Esophagus (tissue), 2 donors: ENCODE results near the gene PDE10A. TPM values are rescaled to one million over a fixed set of nuclear protein-coding genes. Genes with fewer than 3 reads are reported as not detected.

Source experiments
- H3K27ac ChIP-seq, 2 donors: one replicate each; pipeline ENCODE4 v1.5.1; 2013; ENCODE audit warnings: low read depth in 2 of 2, mild to moderate bottlenecking in 2 of 2, inconsistent platforms in 1 of 2, low read length in 1 of 2, moderate library complexity in 1 of 2
- H3K27me3 ChIP-seq, 2 donors: one replicate each; pipeline ENCODE4 v1.6.1; 2013; ENCODE audit warnings: low read length in 2 of 2, control low read depth in 1 of 2, mild to moderate bottlenecking in 1 of 2; ENCODE audit not compliant: insufficient read depth in 2 of 2, control insufficient read depth in 1 of 2
- H3K36me3 ChIP-seq, 2 donors: one replicate each; pipeline ENCODE4 v1.6.1; 2013; ENCODE audit warnings: low read length in 1 of 2; ENCODE audit not compliant: control insufficient read depth in 2 of 2, insufficient read depth in 2 of 2
- H3K4me1 ChIP-seq, 2 donors: one replicate each; pipeline ENCODE4 v1.6.1; 2013; ENCODE audit warnings: low read length in 1 of 2; ENCODE audit not compliant: control insufficient read depth in 2 of 2, insufficient read depth in 2 of 2
- H3K4me3 ChIP-seq, 2 donors: one replicate each; pipeline ENCODE4 v1.5.1; 2013; ENCODE audit warnings: low read length in 2 of 2, mild to moderate bottlenecking in 2 of 2, low read depth in 1 of 2, moderate library complexity in 1 of 2
- H3K9me3 ChIP-seq, 2 donors: one replicate each; pipeline ENCODE4 v1.6.1; 2013; ENCODE audit warnings: mild to moderate bottlenecking in 2 of 2, low read depth in 1 of 2, low read length in 1 of 2, moderate library complexity in 1 of 2; ENCODE audit not compliant: control insufficient read depth in 2 of 2, insufficient read depth in 1 of 2
- WGBS, 2 donors: extraction: QIAGEN DNeasy Blood & Tissue Kit; methylation state at CpG; one replicate each; pipeline ENCODE4 v1.1.7; 2013; 5-methylcytosine and 5-hydroxymethylcytosine counted together
- polyA plus RNA-seq, 2 donors: library from polyadenylated mRNA; stranded (reverse); fragments of 200-250 nt; gene quantifications; one replicate each; pipeline ENCODE4 v1.2.3, GENCODE V29; 2013
- donor health status: healthy with polysubstance abuse.
- donor health status: Bipolar disorder and iron deficiency.

Gene PDE10A
- polyA plus RNA-seq, 2 donors, result 0.21 to 0.28 TPM

DNA sequence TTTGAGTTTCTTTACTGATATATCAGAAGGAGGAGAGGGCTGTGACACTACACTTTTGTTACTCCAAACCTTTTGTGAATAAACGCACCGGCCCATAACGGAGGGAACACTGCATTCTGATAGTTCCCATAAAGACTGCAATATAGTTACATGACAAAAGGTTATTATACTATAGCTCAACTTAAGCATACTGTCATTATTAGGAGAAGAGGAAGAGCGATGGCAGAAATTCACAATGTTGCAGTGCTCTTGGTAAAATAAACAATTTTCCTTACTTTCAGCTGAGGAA is 2.3 kb upstream of the PDE10A start:
- Histone ChIP-seq H3K4me3 (no peak overlapping the region), H3K27me3 (peaks cover 5 to 18% of the 10 kb centered on the region in 2 donors)
- 16 to 20% methylated on average over 4 of the region's 4 CpGs for WGBS, 2 donors

DNA sequence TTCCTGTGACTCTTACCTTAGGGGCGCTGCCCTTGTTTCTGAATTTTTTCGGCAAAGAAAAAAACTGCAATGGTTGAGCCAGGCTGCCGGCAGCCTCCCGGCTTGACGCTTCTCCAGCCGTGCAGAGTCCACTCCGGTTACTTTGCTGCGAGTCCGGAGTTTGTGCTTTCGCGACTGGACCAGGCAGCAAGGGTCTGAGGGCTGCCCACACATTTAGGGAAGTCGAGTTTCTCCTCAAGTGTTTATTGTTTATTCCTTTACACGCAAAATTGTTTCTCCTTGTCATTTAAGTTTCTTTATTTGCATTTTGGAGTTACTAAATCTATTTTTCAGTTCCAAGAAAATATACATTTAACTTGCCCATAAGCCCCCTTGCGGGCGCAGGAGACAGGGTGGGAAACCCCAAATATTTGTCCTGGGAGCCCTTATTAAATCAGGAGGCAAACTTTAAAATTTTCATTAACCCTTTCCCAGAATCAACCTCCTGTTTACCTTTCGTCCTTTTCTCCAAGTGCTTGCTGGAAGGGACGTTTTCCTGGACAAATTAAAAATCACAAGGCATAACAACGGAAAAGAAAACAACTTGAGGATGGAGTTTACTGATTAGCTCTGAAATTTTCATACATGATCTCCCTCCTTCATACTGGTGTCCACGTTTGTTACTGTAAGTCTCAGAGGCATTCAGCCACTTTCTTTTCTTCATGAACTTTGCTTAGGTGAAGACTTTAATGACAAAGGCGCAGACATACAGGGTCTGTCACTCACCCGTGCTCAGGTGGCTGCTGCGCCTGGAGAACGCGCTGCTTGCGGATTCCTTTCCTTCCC is 1.7 kb upstream of the PDE10A start:
- Histone ChIP-seq H3K9me3 (no peaks in the 10 kb centered on the region), H3K27me3 (peaks cover 5 to 22% of the 10 kb centered on the region in 2 donors), H3K4me3 (no peak overlapping the region), H3K27ac (no peak overlapping the region), H3K36me3 (no peaks in the 10 kb centered on the region), H3K4me1 (peaks cover 4 to 20% of the 10 kb centered on the region in 2 donors)
- 12 to 15% methylated on average over 25 of the region's 25 CpGs for WGBS, 2 donors

More for the DNA sequence above, 2.3 kb upstream of the PDE10A start:
- peaks cover 4 to 19% of the 10 kb centered on the region in 2 donors for H3K4me1 ChIP-seq
- no peaks in the 10 kb centered on the region for H3K36me3 ChIP-seq
- no peaks in the 10 kb centered on the region for H3K9me3 ChIP-seq
- H3K27ac ChIP-seq, result no peak overlapping the region

DNA sequence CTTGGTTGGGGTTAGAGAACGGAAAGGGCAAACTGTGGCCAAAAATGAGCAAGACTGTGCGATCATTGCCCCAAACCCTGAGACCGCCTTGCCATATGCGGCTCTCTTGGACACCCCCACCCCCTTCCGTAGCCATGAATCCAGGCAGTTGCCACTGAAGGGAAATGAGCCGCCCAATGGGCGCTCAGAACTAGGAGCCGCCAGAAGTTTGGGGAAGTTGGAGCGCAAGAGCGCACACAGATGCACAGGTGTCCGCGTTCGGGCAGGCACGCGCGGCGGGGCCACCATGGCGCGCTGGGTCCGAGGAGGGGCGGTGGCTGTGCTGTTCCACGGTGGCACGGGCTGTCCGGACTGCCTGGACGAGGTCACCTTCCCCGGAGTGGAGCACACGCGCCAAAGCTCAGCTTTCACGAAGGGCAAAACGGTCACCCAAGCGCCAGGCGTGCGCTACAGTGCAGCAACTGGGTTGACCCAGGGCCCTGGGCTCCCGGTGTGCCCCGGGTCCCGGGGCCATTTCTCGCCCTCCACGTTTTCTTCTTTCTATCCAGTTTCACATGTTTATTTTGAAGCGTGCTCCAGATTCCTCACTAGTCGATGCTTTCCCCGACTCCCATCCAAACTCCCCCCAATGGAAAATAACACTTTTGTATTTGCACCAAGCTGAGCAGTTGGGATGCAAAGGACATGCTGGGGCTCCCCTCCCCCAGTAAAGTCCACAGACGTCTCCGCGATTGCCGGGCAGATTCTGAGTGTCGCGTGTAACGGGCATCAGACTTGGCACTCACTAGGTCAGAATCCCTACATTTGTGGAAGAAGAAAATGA is 906 bp upstream of the PDE10A start:
- Histone ChIP-seq H3K36me3 (no peaks in the 10 kb centered on the region), H3K4me3 (peak overlapping the region; percentile 1 to 9), H3K9me3 (no peaks in the 10 kb centered on the region), H3K27ac (no peak overlapping the region), H3K4me1 (peaks cover 4 to 20% of the 10 kb centered on the region in 2 donors), H3K27me3 (peaks cover 5 to 22% of the 10 kb centered on the region in 2 donors)
- 4 to 5% methylated on average over 47 to 48 of the region's 48 CpGs for WGBS, 2 donors

DNA sequence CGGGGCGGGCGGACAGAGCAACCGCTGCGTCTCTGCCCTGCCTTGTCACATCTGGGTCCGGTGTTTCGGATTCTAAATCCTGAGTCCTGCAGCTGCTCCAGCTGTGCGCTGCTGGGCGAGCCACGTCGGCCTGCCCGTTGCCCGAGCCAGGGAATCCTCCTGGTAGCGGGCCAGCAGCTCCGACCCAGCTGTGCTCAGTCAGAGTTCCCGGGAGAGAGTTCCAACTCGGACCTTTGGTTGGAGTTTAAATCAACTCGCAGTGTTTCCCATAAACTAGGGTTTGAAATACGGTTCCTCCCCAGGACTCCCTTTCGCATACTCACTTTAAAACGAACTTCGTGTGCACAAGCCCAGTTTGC is 315 bp upstream of the PDE10A start:
- Histone ChIP-seq H3K9me3 (no peaks in the 10 kb centered on the region), H3K4me3 (peak overlapping the region; percentile 41 to 59), H3K27ac (no peak overlapping the region), H3K4me1 (peaks cover 4 to 20% of the 10 kb centered on the region in 2 donors), H3K27me3 (peaks cover 8 to 22% of the 10 kb centered on the region in 2 donors), H3K36me3 (no peaks in the 10 kb centered on the region)
- WGBS, 2 donors, result 0 to 1% methylated on average over 19 to 22 of the region's 22 CpGs

DNA sequence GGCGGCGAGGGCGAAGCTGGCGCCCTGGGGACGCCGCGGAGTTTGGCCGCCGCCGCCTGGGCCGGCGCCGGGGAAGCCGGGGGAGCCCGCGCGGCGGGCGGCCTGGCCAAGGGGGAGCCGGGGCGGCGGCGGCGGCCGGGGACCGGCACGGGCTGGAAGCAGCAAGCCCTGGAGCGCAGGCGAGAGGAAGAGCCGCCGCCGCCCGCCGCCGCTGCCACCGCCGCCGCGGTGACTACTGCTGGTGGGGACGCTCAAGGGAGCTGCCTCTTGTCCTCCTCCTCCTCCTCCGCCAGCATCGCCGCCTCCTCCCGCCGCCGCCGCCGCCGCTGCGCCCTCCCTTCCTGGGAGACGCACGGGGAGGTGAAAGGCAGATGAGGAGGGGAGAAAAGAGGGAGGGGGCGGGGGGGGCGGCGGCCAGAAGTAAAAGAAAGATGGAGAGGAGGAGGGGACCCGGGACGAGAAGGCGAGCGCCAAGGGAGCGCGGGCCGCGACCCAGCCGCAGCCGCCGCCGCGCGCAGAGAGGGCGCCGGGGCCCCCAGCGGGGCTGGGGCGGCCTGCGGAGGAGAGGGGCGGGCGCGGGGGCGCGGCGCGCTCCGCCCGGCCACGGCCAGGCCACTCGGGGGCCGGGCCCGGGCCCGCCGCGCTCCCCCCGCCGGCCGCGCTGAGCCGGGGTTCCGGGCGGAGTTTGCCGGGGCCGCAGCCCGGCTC is 846 bp downstream of the PDE10A start:
- H3K4me3 ChIP-seq, result peak overlapping the region; percentile 43 to 59
- whole genome bisulfite sequencing, 2 donors, result 0 to 2% methylated on average over 40 to 100 of the region's 100 CpGs
- H3K36me3 ChIP-seq, result no peaks in the 10 kb centered on the region
- H3K9me3 ChIP-seq, result no peaks in the 10 kb centered on the region
- H3K4me1 ChIP-seq, result peaks cover 4 to 20% of the 10 kb centered on the region in 2 donors
- H3K27me3 ChIP-seq, result peaks cover 10 to 22% of the 10 kb centered on the region in 2 donors
- peak overlapping the region; percentile 8 to 34 for H3K27ac ChIP-seq

DNA sequence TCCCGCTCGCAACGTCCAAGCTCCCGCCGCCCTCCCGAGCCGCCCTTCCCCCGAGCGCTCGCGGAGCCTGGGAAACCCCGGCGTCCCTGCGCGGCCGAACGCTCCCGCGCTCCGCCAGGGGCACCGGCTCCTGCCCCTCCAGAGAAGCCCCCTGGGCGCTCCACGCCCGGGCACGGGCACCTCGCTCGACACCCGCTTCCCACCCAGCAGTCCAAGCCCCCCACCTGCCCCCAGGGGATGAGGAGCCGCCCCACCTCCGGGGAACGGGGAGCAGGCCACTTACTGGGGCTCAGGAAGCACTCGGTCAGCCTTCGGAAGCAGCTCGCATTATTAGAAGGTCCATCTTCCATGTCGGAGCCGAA is 1.4 kb downstream of the PDE10A start:
- H3K4me3 ChIP-seq, result peak overlapping the region; percentile 38 to 59
- H3K9me3 ChIP-seq, result no peaks in the 10 kb centered on the region
- H3K36me3 ChIP-seq, result no peaks in the 10 kb centered on the region
- H3K27me3 ChIP-seq, result peaks cover 10 to 22% of the 10 kb centered on the region in 2 donors
- H3K27ac ChIP-seq, result peak overlapping the region in 1 of 2 donors; percentile 8
- peaks cover 4 to 20% of the 10 kb centered on the region in 2 donors for H3K4me1 ChIP-seq
- 1% methylated on average over 33 to 36 of the region's 36 CpGs for WGBS, 2 donors

DNA sequence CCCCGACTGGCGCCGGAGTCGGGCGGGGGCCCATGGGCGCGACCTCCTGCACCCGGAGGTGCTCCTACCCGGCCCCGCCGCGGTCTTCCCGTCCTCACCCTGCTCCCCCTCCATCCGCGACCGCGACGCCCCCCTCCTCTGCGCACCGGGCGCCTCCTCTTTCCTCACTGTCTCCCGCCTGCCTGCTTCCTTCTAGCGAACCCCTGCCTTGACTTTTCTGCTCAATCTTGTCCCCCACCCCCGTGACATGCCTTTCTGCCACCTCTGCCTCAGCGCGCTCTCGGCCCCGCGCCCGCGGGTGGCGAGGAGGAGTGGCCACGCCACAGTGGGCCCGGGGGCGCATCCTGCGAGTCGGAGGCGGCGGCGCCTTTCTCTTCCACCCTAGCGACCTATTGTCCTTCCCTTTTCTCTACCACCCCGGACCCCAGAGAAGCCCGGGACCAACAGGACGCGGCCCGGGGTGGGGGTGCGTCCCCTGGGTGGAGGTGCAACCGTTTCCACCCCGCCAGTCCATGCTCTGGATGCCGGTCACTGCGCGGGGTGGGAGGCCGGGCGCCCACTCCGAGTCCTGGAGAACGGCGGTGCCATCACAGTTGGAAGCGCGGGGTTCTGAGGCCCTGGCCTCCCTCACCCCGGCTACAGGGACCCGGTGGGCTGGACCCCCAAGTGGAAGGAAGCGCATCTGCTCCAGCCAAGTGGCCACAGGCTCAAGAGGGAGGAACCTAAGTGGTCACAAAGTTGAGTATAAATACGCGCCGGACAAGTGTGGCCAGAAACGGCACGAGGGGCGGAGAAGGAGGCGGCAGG is 2.0 kb downstream of the PDE10A start:
- Histone ChIP-seq H3K27ac (peak overlapping the region in 1 of 2 donors; percentile 9), H3K27me3 (peaks cover 10 to 22% of the 10 kb centered on the region in 2 donors), H3K9me3 (no peaks in the 10 kb centered on the region), H3K36me3 (no peaks in the 10 kb centered on the region), H3K4me3 (peak overlapping the region; percentile 38 to 59), H3K4me1 (peaks cover 4 to 20% of the 10 kb centered on the region in 2 donors)
- WGBS, 2 donors, result 1% methylated on average over 61 to 69 of the region's 69 CpGs

DNA sequence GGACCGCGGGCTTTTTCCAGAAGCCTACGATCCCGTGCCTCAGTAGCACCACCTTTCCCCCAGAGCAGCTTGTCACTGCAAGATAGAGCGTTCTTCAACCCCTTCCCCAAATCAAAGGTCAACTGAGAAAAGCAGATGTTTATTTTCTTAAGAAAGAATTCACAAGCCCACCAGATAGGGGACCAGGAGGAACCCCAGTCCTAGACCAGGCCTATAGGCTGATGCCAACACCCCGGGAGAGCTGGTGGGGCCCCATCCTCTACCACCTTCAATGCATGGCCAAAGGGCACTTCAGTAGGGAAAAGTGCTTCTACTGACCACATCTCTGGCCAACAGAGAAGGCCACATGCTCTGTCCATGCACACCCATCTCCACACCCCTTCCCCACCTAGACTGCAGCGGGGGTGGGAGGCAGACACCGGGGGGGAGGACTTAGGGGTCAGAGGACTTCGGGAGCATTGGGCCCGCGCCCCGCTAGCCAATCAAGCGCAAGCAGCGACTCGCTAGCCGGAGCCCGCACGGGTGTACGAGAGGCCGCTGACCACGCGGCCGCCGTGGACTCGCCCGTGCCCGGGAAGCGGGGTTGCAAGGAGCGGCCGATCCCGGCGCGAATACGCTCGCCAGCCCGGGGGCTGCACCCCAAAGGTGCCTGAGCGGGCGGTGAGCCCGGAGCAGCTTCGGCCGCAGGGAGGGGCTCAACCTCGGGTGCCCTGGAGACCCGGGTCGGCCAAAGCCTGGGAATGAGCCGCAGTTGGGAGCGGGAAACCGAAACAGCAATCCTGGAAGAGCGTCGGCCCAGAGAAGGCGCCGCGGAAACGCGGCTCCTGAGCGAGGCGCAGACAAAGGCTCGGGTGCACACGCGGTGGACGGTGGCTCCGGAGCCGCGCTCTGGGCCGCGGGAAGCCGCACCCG is 2.8 kb downstream of the PDE10A start:
- H3K27ac ChIP-seq, result no peak overlapping the region
- peak overlapping the region; percentile 38 to 59 for H3K4me3 ChIP-seq
- peaks cover 4 to 20% of the 10 kb centered on the region in 2 donors for H3K4me1 ChIP-seq
- 13 to 16% methylated on average over 65 to 67 of the region's 67 CpGs for WGBS, 2 donors
- H3K9me3 ChIP-seq, result no peaks in the 10 kb centered on the region
- H3K36me3 ChIP-seq, result no peaks in the 10 kb centered on the region
- H3K27me3 ChIP-seq, result peaks cover 10 to 21% of the 10 kb centered on the region in 2 donors
